Measurements from ENCODE around the gene UBE2Q1. TPM values are rescaled to one million over a fixed set of nuclear protein-coding genes. Genes with fewer than 3 reads are reported as not detected.

Gene UBE2Q1
- total and polyA plus RNA-seq, 2 donors = 33.0 to 49.4 TPM

- Histone ChIP-seq H3K27me3 (ENCODE audit: control insufficient read depth in 2 of 2, insufficient read depth in 1 of 2, low read length in 1 of 2) (no peaks in the 10 kb centered on the region), H3K4me1 (ENCODE audit: control insufficient read depth in 2 of 2, insufficient read depth in 2 of 2, low read length in 2 of 2) (peaks cover 0 to 2% of the 10 kb centered on the region in 2 donors), H3K9me3 (ENCODE audit: control insufficient read depth in 2 of 2, insufficient read depth in 1 of 2, low read length in 1 of 2) (no peaks in the 10 kb centered on the region), H3K27ac (ENCODE audit: low read depth in 1 of 2, low read length in 1 of 2) (no peak overlapping the region), H3K36me3 (ENCODE audit: control insufficient read depth in 2 of 2, insufficient read depth in 2 of 2, low read length in 1 of 2) (peaks cover 53 to 57% of the 10 kb centered on the region in 2 donors), H3K4me3 (ENCODE audit: low read length in 2 of 2) (no peak overlapping the region)
- 88% methylated on average over 3 of the region's 3 CpGs for WGBS
- DNase-seq (ENCODE audit: low read depth in 6 of 9, low spot score in 9 of 9) = no peak
Measured at GRCh38 chr1:154549202-154549770, 9.2 kb downstream of the UBE2Q1 start.

GRCh38 chr1:154548028-154548427, 10.4 kb downstream of the UBE2Q1 start:
- peaks cover 43 to 46% of the 10 kb centered on the region in 2 donors for H3K36me3 ChIP-seq (ENCODE audit: control insufficient read depth in 2 of 2, insufficient read depth in 2 of 2, low read length in 1 of 2)
- no peaks in the 10 kb centered on the region for H3K9me3 ChIP-seq (ENCODE audit: control insufficient read depth in 2 of 2, insufficient read depth in 1 of 2, low read length in 1 of 2)
- H3K4me3 ChIP-seq (ENCODE audit: low read length in 2 of 2) = no peak overlapping the region
- peaks cover 0 to 2% of the 10 kb centered on the region in 2 donors for H3K27me3 ChIP-seq (ENCODE audit: control insufficient read depth in 2 of 2, insufficient read depth in 1 of 2, low read length in 1 of 2)
- WGBS = 91% methylated on average over 1 of the region's 1 CpG
- peak overlapping the region in 1 of 2 donors; percentile 7 for H3K27ac ChIP-seq (ENCODE audit: low read depth in 1 of 2, low read length in 1 of 2)
- H3K4me1 ChIP-seq (ENCODE audit: control insufficient read depth in 2 of 2, insufficient read depth in 2 of 2, low read length in 2 of 2) = peaks cover 0 to 2% of the 10 kb centered on the region in 2 donors
- DNase-seq (ENCODE audit: low read depth in 6 of 9, low spot score in 9 of 9) = no peak

- no peaks in the 10 kb centered on the region for H3K9me3 ChIP-seq (ENCODE audit: control insufficient read depth in 2 of 2, insufficient read depth in 1 of 2, low read length in 1 of 2)
- H3K27me3 ChIP-seq (ENCODE audit: control insufficient read depth in 2 of 2, insufficient read depth in 1 of 2, low read length in 1 of 2) = peaks cover 0 to 2% of the 10 kb centered on the region in 2 donors
- H3K4me3 ChIP-seq (ENCODE audit: low read length in 2 of 2) = no peak overlapping the region
- DNase-seq (ENCODE audit: low read depth in 6 of 9, low spot score in 9 of 9) = no peak
- peak overlapping the region in 1 of 2 donors; percentile 1 for H3K27ac ChIP-seq (ENCODE audit: low read depth in 1 of 2, low read length in 1 of 2)
- peaks cover 0 to 2% of the 10 kb centered on the region in 2 donors for H3K4me1 ChIP-seq (ENCODE audit: control insufficient read depth in 2 of 2, insufficient read depth in 2 of 2, low read length in 2 of 2)
- H3K36me3 ChIP-seq (ENCODE audit: control insufficient read depth in 2 of 2, insufficient read depth in 2 of 2, low read length in 1 of 2) = peaks cover 35 to 38% of the 10 kb centered on the region in 2 donors
- WGBS = 91% methylated on average over 11 of the region's 11 CpGs
Measured at GRCh38 chr1:154547105-154547732, 11.2 kb downstream of the UBE2Q1 start.

- Histone ChIP-seq H3K4me1 (ENCODE audit: control insufficient read depth in 2 of 2, insufficient read depth in 2 of 2, low read length in 2 of 2) (peaks cover 0 to 2% of the 10 kb centered on the region in 2 donors), H3K27me3 (ENCODE audit: control insufficient read depth in 2 of 2, insufficient read depth in 1 of 2, low read length in 1 of 2) (peaks cover 0 to 4% of the 10 kb centered on the region in 2 donors), H3K27ac (ENCODE audit: low read depth in 1 of 2, low read length in 1 of 2) (peak overlapping the region in 1 of 2 donors; percentile 1), H3K4me3 (ENCODE audit: low read length in 2 of 2) (no peak overlapping the region), H3K36me3 (ENCODE audit: control insufficient read depth in 2 of 2, insufficient read depth in 2 of 2, low read length in 1 of 2) (peaks cover 27 to 30% of the 10 kb centered on the region in 2 donors), H3K9me3 (ENCODE audit: control insufficient read depth in 2 of 2, insufficient read depth in 1 of 2, low read length in 1 of 2) (no peaks in the 10 kb centered on the region)
- peak in 2 of 9 donors; percentile 24 to 34 for DNase-seq (ENCODE audit: low read depth in 6 of 9, low spot score in 9 of 9)
- WGBS = 89% methylated on average over 13 of the region's 13 CpGs
Measured at GRCh38 chr1:154546264-154547063, 12.0 kb downstream of the UBE2Q1 start.

- 90% methylated on average over 6 of the region's 6 CpGs for WGBS
- no peaks in the 10 kb centered on the region for H3K9me3 ChIP-seq (ENCODE audit: control insufficient read depth in 2 of 2, insufficient read depth in 1 of 2, low read length in 1 of 2)
Measured at GRCh38 chr1:154541231-154541630, 17.2 kb downstream of the UBE2Q1 start.

GRCh38 chr1:154539486-154540483, 18.7 kb downstream of the UBE2Q1 start:
- whole genome bisulfite sequencing = 96% methylated on average over 9 of the region's 9 CpGs
- no peak for DNase-seq (ENCODE audit: low read depth in 6 of 9, low spot score in 9 of 9)
- Histone ChIP-seq H3K9me3 (ENCODE audit: control insufficient read depth in 2 of 2, insufficient read depth in 1 of 2, low read length in 1 of 2) (no peaks in the 10 kb centered on the region), H3K27me3 (ENCODE audit: control insufficient read depth in 2 of 2, insufficient read depth in 1 of 2, low read length in 1 of 2) (peaks cover 0 to 10% of the 10 kb centered on the region in 2 donors), H3K4me1 (ENCODE audit: control insufficient read depth in 2 of 2, insufficient read depth in 2 of 2, low read length in 2 of 2) (no peaks in the 10 kb centered on the region), H3K36me3 (ENCODE audit: control insufficient read depth in 2 of 2, insufficient read depth in 2 of 2, low read length in 1 of 2) (no peaks in the 10 kb centered on the region), H3K4me3 (ENCODE audit: low read length in 2 of 2) (no peak overlapping the region), H3K27ac (ENCODE audit: low read depth in 1 of 2, low read length in 1 of 2) (no peak overlapping the region)

More at GRCh38 chr1:154541231-154541630, 17.2 kb downstream of the UBE2Q1 start:
- no peak overlapping the region for H3K27ac ChIP-seq (ENCODE audit: low read depth in 1 of 2, low read length in 1 of 2)
- H3K36me3 ChIP-seq (ENCODE audit: control insufficient read depth in 2 of 2, insufficient read depth in 2 of 2, low read length in 1 of 2) = no peaks in the 10 kb centered on the region
- no peak for DNase-seq (ENCODE audit: low read depth in 6 of 9, low spot score in 9 of 9)
- no peaks in the 10 kb centered on the region for H3K4me1 ChIP-seq (ENCODE audit: control insufficient read depth in 2 of 2, insufficient read depth in 2 of 2, low read length in 2 of 2)
- H3K4me3 ChIP-seq (ENCODE audit: low read length in 2 of 2) = no peak overlapping the region
- H3K27me3 ChIP-seq (ENCODE audit: control insufficient read depth in 2 of 2, insufficient read depth in 1 of 2, low read length in 1 of 2) = peaks cover 0 to 10% of the 10 kb centered on the region in 2 donors

DNA sequence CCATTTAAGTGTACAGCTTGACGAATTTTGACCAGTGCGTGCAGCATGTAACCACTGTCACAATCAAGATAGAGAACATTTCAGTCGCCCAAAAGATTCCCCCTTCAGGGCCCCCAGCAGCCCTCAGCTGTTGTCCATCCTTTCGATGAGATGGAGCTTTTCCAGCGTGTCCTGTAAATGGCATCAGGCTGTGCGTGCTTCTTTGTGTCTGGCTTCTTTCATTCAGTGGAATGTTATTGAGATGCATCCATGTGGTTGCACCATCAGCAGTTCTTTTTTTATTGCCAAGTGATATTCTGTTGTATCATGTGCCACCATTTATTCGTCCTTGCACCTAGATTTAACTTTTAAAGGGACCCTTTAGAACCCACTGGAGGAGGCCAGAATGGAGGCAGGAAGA, 21.9 kb downstream of the UBE2Q1 start:
- WGBS = 95% methylated on average over 7 of the region's 7 CpGs
- no peak for DNase-seq (ENCODE audit: low read depth in 6 of 9, low spot score in 9 of 9)
- no peak overlapping the region for H3K4me3 ChIP-seq (ENCODE audit: low read length in 2 of 2)
- H3K27me3 ChIP-seq (ENCODE audit: control insufficient read depth in 2 of 2, insufficient read depth in 1 of 2, low read length in 1 of 2) = peaks cover 0 to 7% of the 10 kb centered on the region in 2 donors
- no peaks in the 10 kb centered on the region for H3K4me1 ChIP-seq (ENCODE audit: control insufficient read depth in 2 of 2, insufficient read depth in 2 of 2, low read length in 2 of 2)
- H3K27ac ChIP-seq (ENCODE audit: low read depth in 1 of 2, low read length in 1 of 2) = no peak overlapping the region
- H3K9me3 ChIP-seq (ENCODE audit: control insufficient read depth in 2 of 2, insufficient read depth in 1 of 2, low read length in 1 of 2) = no peaks in the 10 kb centered on the region
- H3K36me3 ChIP-seq (ENCODE audit: control insufficient read depth in 2 of 2, insufficient read depth in 2 of 2, low read length in 1 of 2) = no peaks in the 10 kb centered on the region

GRCh38 chr1:154533952-154534844, 24.3 kb downstream of the UBE2Q1 start:
- H3K4me1 ChIP-seq (ENCODE audit: control insufficient read depth in 2 of 2, insufficient read depth in 2 of 2, low read length in 2 of 2) = no peaks in the 10 kb centered on the region
- no peak for DNase-seq (ENCODE audit: low read depth in 6 of 9, low spot score in 9 of 9)
- H3K27me3 ChIP-seq (ENCODE audit: control insufficient read depth in 2 of 2, insufficient read depth in 1 of 2, low read length in 1 of 2) = peaks cover 0 to 2% of the 10 kb centered on the region in 2 donors
- no peaks in the 10 kb centered on the region for H3K9me3 ChIP-seq (ENCODE audit: control insufficient read depth in 2 of 2, insufficient read depth in 1 of 2, low read length in 1 of 2)
- H3K36me3 ChIP-seq (ENCODE audit: control insufficient read depth in 2 of 2, insufficient read depth in 2 of 2, low read length in 1 of 2) = no peaks in the 10 kb centered on the region
- H3K27ac ChIP-seq (ENCODE audit: low read depth in 1 of 2, low read length in 1 of 2) = no peak overlapping the region
- 89% methylated on average over 11 of the region's 11 CpGs for WGBS
- H3K4me3 ChIP-seq (ENCODE audit: low read length in 2 of 2) = no peak overlapping the region
